CD4-positive, alpha-beta T cell treated with Interleukin-1 beta for 1 hour (primary cell): ENCODE measurements around the gene LARGE1.
"Not testable (repeated sequence)": the region's sequence is repeated elsewhere in the genome, so short reads cannot be mapped to it uniquely, and the experiment has no call there.

ENCODE experiments used
- DNase-seq, 2 donors: peaks; one replicate each; pipeline ENCODE4 v3.0.0-alpha.2; 2020 to 2022

The LARGE1 gene

GRCh38 chr22:33461698-33462434 lies 458.4 kb downstream of the LARGE1 start:
- no peak for DNase-seq

DNA sequence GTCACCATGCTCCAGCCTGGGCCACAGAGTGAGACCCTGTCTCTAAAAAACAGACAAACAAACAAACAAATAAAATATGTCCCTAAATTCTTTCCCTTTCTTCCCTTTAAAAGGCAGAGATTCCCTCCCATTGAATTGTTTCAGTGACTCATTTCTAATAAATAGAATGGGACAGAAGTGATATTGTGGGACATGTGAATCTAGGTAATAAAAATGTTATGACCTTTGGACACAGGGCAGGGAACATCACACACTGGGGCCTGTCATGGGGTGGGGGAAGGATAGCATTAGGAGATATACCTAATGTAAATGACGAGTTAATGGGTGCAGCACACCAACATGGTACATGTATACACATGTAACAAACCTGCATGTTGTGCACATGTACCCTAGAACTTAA lies 459.0 kb downstream of the LARGE1 start:
- not testable (repeated sequence) for DNase-seq

- DNase-seq = no peak
These were observed 461.1 kb downstream of the LARGE1 start for GRCh38 chr22:33459137-33459536.

DNA sequence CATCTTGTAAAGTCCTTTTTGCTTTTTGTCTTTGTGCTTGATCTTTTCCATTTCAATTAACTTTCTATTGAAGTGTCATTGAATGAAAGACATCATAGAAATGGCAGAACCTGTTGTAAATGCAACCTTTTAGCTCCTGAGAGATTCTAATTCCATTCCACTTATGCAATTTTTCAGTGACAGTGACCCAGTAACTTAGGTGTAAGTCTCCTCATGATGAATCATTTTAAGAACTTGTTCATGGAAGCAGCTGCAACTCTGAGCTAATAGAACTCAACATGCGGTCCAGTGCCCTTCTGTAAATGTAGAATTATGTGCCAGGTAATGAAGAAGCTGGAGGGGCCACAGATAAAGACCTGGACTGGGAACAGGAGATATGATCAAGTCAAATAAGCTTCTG lies 463.8 kb downstream of the LARGE1 start:
- no peak for DNase-seq

DNA sequence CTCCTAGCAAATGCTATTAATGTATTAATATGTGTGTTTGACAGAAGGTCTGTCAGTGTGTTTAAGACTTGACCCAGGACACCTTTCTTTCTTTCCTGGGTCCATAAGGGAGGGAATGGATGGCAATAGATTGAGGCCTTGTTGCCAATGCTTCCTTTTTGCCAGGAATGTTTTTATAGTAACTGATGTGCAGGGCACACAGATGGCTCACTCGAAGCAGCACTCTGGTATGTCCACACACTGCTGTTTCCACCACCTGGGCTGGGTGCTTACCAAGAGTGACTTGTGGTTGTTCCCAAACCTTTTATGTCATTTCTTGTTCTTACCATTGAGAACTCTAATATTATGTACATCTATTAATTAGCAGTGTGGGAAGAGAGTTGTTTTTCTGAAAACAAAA lies 465.2 kb downstream of the LARGE1 start:
- no peak for DNase-seq

DNA sequence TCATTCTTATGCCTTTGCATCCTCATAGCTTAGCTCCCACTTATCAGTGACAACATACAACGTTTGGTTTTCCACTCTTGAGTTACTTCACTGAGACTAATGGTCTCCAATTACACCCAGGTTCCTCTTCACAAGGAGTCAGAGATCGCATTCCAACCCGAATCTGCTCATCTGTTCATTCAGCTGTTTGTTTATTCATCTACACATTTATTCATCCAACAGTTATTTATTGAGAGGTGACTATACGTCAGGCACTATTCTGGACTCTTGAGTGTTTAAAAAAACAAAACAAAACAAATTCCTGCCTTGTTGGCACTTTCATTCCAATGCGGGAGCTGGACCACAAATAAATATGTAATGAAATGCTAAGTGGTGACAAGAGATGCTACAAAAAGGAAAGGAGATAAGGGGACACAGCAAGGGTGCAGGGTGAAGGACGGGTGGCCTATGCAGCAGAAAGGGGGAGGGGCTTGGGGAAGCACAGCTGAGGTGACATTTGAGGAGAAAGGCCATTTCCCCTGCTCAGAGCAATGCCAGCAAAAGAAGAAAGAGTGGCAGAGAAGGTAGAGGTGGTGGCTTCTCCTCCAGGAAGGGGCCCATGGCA lies 468.3 kb downstream of the LARGE1 start:
- DNase-seq = no peak

- DNase-seq = no peak
These were observed 469.5 kb downstream of the LARGE1 start for GRCh38 chr22:33450756-33451155.

DNA sequence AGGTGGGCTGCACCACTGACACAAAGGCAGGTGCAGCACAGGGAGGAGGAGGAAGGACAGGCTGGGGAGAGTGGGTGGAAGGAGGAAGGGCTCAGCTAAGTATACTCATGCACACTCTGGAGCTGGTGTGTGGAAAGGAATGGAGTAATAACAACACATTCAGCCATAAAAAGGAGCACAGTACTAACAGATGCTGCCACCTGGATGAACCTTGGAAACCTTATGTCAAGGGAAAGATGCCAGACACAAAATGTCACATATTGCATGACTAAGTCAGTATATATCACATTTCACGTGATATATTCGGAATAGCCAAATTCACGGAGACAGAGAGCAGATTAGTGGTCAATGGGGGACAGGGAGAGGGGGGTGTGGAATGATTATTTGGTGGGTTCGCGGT lies 472.5 kb downstream of the LARGE1 start:
- DNase-seq = no peak

DNA sequence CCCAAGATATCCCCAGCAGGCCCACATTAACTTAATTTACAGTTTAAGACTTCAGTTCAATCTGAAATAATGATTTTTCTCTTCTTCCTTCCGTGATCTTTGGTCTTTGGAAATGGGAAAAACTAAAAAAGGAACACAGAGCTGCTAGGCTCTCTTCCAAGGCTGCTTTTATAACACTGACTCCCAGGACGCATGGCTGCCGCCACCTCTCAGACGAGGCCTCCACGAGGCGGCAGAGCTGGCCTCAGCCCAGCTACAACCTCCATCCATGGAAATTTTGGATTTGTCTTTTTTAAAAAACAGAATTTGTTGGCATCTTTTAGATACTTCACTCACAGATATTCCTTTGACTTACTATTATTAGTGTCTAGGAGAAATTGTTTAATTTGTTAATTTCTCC lies 476.6 kb downstream of the LARGE1 start:
- DNase-seq = no peak

- DNase-seq = no peak
These were observed 479.5 kb downstream of the LARGE1 start for GRCh38 chr22:33440756-33441155.

DNA sequence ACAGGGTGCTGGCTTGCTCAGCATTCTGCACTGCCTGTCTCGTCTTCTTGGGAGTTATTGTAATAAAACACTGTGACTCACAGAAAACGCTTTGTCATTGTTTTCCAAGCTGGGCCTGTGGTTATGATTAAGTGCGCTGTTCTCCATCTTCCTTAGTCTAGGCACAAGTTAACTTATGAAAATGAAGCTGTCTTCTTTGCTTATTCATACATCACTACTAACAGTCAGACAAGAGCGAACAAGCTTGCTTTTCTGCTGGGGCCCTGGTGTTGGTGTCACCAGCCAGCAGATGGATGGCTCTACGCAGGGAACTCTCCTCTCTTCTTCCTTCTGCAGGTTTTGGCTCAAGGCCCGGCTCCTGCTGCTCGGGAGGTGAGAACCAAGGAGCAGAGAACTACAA lies 482.0 kb downstream of the LARGE1 start:
- DNase-seq = no peak

DNA sequence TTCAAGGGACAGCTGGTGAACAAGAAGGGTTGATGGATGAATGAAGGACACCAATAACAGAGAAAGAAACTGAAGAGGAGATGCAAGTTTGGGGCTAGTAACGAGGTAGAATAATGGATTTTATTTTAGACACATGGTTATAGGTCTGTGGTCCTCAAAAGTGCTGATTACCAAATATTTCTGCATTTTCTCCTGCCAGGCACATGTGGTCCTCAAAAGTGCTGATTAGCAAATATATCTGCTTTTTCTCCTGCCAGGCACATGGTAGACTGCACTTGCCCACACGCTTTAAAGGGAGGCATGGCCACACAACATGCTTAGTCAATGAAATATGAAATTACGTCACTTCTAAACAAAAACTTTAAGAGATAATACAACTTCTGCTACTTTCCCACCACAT lies 489.0 kb downstream of the LARGE1 start:
- DNase-seq = no peak

DNA sequence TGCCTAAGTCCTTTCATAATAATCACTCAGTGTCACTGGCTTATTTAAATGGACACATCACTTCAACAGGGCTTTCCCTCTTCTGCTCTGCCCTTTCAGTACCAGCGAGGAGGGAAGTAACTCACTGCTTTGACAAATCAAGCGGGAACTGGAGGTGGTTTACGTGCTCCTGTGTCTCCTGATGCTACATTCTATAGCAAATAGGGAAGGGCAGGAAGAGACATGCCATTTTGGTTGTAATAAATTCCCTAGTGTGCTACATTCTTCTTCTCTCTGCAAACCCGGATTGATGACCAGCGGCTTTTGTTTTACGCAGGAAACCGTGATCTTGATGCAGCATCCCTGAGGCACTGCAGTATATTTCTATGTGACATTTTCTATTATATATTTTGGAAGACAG lies 491.0 kb downstream of the LARGE1 start:
- DNase-seq = no peak

GRCh38 chr22:33427461-33427860 lies 492.8 kb downstream of the LARGE1 start:
- DNase-seq = no peak

DNA sequence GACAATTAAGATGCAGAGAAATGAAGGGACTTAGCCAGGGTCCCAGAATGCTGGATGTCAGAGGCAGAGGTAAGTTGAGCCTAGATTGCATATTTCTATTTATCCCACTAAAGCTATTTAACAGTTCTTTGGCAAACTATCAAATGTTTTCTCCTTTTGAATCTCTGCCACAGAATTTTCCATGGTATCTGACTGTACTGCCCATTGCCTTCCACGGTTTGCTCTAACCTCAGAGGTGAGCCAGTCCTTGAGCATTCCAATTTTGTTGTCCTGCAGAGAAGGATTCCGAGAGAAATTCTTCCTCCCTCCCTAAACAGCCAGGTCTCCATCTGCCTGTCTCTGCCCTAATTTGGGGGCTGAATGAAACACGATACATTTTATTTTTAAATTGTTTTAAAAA lies 493.8 kb downstream of the LARGE1 start:
- no peak for DNase-seq

DNA sequence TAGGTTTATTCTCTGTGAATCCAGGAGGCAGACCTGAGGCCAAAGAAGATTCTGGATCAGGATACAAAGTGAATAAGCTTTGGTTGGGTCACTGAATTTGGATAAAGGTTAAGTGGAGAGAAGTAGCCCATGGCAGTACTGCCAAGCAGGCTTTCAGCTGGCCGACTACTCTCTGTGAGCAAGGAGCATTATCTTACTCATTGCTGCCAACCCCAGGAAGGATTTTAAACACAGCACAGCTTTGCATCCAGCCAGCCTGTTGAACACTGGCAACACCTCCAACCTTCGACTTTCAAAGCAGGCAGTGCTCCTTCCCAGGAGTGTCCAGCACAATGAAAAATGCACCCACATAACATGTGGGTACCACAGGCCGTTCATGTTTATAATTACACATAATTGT lies 498.4 kb downstream of the LARGE1 start:
- no peak for DNase-seq

- no peak for DNase-seq
These were observed 501.8 kb downstream of the LARGE1 start for GRCh38 chr22:33418484-33418883.

- DNase-seq = no peak
These were observed 504.9 kb downstream of the LARGE1 start for GRCh38 chr22:33415401-33415800.

DNA sequence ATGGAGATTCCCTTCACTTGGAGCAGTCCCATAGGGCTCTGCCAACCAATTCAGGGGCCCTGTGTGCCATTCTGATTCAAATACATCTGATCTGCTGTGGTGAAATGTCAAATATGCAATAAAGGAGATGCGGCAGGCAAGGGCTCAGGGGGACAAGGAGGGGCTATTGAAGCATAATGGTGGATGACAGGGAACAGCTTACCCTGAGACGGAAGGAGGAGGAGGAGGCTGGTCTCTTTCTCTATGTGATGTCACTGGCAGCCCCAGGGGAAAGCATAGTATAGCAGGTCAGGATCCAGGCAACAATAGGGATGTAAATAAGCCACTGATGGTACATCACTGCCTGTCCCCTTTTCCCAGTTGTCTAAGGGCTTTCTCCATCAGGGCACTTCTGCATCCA lies 511.2 kb downstream of the LARGE1 start:
- no peak for DNase-seq

DNA sequence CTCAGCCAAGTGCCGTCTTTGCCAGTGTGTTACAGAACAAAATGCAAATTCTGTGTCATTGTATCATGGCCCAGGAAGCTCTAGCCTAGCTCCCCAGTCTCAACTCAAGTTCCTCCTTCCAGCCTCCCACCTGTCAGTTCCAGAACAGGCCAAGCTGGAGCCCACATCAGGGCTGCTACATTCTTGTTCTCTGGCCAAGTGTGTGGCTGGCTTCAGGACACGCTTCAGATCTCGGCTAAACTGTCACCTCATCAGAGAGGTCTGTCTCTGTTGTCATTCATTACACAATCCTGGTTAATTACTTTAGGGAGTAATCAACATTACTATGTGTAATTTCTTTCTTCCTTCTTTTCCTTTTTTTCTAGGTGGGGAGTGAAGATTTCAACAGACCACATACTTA lies 515.1 kb downstream of the LARGE1 start:
- DNase-seq = no peak

- DNase-seq = no peak
These were observed 515.6 kb downstream of the LARGE1 start for GRCh38 chr22:33404723-33405122.

DNA sequence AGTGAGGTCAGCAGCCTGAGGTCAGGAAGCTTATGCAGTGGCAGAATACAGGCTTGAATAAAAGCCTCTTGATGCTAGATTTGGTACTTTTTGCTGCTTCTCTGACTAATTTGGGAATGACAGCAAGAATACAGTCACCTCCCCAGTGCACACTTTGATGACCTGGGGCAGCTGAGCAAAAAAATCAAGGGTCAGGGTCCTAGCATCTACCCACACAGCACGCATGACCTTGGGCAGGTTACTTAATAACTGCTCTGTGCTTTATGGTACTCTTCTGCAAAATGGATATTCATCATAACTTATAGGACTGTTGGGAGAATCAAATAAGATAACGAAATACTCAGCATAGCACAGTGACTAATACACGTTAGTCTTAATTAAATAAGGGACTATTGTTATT lies 518.0 kb downstream of the LARGE1 start:
- DNase-seq = no peak

DNA sequence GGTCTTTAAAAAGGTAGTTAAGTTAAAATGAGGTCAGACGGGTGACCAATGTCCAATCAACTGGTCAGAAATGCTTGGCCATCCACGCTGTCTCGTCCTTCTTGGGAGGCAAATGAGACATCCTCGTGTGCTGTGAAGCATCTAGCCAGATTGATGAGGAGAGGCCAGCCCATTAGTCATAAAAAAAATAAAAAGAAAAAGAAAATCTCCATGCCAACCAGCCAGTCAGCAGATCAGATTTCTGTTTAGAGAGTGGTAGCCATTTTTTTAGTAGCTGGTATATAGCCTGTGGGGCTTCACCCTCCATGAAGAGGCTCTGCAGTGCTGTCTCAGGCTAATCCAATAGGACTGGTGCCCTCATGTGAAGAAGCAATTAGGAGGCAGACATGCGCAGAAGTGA lies 519.0 kb downstream of the LARGE1 start:
- no peak for DNase-seq

DNA sequence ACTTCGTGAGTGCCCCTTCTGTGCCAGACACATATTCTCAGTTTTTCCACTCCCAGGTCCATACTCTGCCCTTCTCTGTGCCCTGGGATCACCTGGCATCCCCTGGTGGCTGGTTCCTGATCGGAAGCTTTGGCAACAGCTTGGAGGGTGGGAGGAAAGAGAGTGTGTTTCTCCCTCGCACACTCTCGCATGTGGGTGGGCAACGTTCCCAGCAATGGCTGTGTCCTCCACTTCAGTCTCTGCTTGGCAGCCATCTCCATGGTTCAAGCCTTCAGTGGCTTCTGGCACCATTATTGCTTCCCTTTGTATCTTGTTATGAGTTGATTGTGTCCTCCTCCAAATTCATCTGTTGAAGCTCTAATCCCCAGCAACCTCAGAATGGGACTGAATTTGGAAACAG lies 519.4 kb downstream of the LARGE1 start:
- no peak for DNase-seq
